Mucosa of descending colon (tissue), 3 donors: ENCODE results near the gene IGHMBP2. TPM values are rescaled to one million over a fixed set of nuclear protein-coding genes. Genes with fewer than 3 reads are reported as not detected.

Experiments used
- ATAC-seq: fragments of 200-7000 bp; cut with Tn5 transposase; one replicate; pipeline ENCODE4 v1.9.1; 2020; ENCODE audit warnings: mild to moderate bottlenecking, moderate library complexity
- DNase-seq, 3 donors: peaks; one replicate each; pipeline ENCODE4 v3.0.0-alpha.2; 2020
- H3K36me3 ChIP-seq: fragments of 200-600 bp; one replicate; pipeline ENCODE4 v1.8.0; 2021; ENCODE audit warnings: low read depth, mild to moderate bottlenecking
- H3K4me1 ChIP-seq: fragments of 200-600 bp; one replicate; pipeline ENCODE4 v1.8.0; 2021; ENCODE audit warnings: low read depth, mild to moderate bottlenecking
- H3K4me3 ChIP-seq: fragments of 200-600 bp; one replicate; pipeline ENCODE4 v1.8.0; 2021; ENCODE audit warnings: mild to moderate bottlenecking
- H3K9me3 ChIP-seq: fragments of 200-600 bp; one replicate; pipeline ENCODE4 v1.8.0; 2021; ENCODE audit warnings: mild to moderate bottlenecking
- intact Hi-C, 2 donors: fragments of 100-400 bp; cut with DNase I in 1 of 2; cut with micrococcal nuclease in 1 of 2; formaldehyde crosslinking; loops; one replicate each; pipeline versions ENCODE4 v1.11.0 to v1.11.1; 2022; cut with DNase I, micrococcal nuclease
- total RNA-seq, 3 donors: library from RNA; stranded (reverse); fragmentation: NEBNext Ultra II Directional in 2 of 3; extraction: Animal tissue kit (Norgen Biotek cat#: 25700) in 2 of 3; gene quantifications; one replicate each; pipeline versions ENCODE4 v1.2.1 to v1.2.4, GENCODE V29; 2021 to 2023
- TF ChIP-seq, protein P1 (sequence below): fragments of 200-600 bp; IDR thresholded peaks from one replicate; pipeline ENCODE4 v1.8.0; 2022; ENCODE audit warnings: antibody characterized with exemption, mild to moderate bottlenecking
- donor health status: DM: no; HTN: no; CAD: no; lungs with moderate emphysema.
- donor health status: DM: no; HTN: no; CAD: no.
- donor health status: DM: no; HTN: yes; CAD: no.

Gene IGHMBP2
- total RNA-seq, 3 donors from 2014 or later, result 19.7 to 44.7 (median 25.8) TPM

DNA sequence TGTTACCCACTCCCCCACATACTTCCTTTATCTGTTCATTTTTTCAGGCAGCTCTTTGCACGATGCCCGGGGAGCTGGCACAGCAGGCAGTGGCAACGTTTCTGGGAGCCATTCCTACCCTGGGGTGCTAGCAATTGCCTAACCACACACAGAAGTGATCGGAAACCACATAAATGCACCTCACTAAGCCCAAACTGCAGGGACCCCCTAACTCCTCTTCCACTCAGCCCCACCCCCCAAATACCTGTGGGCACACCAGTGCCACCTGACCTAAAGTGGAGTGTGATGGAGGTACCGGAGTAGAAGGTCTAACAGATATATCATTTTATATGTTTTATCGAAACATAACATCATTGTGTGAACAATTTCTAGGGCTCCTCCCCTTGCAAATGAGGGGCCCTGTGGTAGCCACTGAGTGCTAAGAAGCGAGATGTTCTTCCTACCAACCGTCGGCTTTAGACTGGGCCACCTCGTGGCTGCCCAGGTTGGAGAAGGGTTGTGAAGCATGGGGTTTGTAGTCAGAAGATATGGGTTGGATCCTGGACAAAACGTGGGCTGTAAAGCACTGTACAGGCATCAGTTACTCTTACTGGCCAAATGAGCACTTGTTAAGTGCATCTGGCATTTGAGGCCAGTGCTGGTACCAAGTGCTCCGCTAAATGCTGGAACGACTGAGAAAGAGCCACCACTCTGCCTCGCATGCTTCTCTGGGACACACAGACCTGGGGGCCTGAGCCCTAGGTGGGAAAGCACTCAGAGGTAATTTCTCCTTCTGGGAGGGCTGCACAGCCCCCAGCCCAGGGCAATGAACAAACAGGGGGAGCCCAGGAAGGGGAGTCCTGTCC is 74.3 kb downstream of the IGHMBP2 start:
- Histone ChIP-seq H3K4me1 (no peaks in the 10 kb centered on the region), H3K9me3 (no peaks in the 10 kb centered on the region), H3K4me3 (no peak overlapping the region), H3K36me3 (no peaks in the 10 kb centered on the region)
- DNase-seq (no peak), ATAC-seq (no peak)
- TF ChIP-seq, protein P1, sequence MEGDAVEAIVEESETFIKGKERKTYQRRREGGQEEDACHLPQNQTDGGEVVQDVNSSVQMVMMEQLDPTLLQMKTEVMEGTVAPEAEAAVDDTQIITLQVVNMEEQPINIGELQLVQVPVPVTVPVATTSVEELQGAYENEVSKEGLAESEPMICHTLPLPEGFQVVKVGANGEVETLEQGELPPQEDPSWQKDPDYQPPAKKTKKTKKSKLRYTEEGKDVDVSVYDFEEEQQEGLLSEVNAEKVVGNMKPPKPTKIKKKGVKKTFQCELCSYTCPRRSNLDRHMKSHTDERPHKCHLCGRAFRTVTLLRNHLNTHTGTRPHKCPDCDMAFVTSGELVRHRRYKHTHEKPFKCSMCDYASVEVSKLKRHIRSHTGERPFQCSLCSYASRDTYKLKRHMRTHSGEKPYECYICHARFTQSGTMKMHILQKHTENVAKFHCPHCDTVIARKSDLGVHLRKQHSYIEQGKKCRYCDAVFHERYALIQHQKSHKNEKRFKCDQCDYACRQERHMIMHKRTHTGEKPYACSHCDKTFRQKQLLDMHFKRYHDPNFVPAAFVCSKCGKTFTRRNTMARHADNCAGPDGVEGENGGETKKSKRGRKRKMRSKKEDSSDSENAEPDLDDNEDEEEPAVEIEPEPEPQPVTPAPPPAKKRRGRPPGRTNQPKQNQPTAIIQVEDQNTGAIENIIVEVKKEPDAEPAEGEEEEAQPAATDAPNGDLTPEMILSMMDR, result no peak
- intact Hi-C loops, result no loop called here

DNA sequence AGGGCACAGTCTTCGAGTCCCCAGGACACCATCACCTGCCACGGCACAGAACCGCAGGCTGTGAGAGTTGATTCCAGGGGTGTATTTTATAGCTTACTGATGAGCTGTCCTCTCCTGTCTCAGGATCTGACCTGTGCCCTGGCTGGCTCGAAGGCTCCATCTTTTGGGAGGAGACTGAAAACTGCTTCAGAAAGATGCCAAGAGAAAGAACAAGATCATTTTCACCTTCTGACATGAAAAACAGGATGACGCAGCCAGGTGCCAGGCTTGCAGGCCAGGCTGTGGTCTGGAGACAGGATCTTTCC is 74.9 kb downstream of the IGHMBP2 start:
- DNase-seq (no peak), ATAC-seq (no peak)
- intact Hi-C loops, result no loop called here
- H3K9me3 ChIP-seq, result no peaks in the 10 kb centered on the region
- no peaks in the 10 kb centered on the region for H3K36me3 ChIP-seq
- TF ChIP-seq, protein P1, result no peak
- no peak overlapping the region for H3K4me3 ChIP-seq
- no peaks in the 10 kb centered on the region for H3K4me1 ChIP-seq

DNA sequence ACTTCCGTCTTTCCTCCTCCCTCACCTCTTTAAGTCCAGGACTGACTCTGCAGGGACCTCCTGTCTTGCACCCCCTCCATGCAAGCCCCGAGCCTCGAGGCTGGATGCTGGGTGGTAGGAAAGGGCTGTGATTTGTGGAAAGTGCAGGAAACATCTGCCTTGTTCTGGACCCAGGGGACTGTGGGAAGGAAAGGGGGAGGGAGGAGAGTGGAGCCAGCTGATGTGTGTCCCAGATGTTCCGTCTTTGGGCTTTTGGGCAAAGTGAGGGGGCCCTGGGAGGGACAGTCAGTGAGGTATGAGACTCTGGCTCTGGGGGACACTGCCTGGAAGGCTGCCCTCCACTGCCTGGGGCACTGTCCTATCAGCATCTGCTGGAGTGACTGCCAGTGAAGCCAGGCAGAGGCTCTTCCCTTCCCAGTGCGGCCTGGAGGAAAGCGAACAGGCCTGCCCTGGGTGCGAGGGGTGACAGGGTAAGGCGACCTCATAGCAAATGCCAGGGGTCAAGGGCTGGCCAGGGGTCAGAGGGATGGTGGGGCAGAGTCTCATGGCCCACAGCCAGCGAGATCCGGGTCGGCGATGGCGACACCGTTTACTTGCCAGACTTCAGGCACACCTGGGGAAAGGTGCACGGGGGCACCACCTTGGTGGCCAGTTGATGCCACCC is 75.4 kb downstream of the IGHMBP2 start:
- TF ChIP-seq, protein P1, result no peak
- Histone ChIP-seq H3K36me3 (no peaks in the 10 kb centered on the region), H3K4me3 (no peak overlapping the region), H3K4me1 (no peaks in the 10 kb centered on the region), H3K9me3 (no peaks in the 10 kb centered on the region)
- intact Hi-C loops, result no loop called here
- DNase-seq (no peak), ATAC-seq (no peak)

DNA sequence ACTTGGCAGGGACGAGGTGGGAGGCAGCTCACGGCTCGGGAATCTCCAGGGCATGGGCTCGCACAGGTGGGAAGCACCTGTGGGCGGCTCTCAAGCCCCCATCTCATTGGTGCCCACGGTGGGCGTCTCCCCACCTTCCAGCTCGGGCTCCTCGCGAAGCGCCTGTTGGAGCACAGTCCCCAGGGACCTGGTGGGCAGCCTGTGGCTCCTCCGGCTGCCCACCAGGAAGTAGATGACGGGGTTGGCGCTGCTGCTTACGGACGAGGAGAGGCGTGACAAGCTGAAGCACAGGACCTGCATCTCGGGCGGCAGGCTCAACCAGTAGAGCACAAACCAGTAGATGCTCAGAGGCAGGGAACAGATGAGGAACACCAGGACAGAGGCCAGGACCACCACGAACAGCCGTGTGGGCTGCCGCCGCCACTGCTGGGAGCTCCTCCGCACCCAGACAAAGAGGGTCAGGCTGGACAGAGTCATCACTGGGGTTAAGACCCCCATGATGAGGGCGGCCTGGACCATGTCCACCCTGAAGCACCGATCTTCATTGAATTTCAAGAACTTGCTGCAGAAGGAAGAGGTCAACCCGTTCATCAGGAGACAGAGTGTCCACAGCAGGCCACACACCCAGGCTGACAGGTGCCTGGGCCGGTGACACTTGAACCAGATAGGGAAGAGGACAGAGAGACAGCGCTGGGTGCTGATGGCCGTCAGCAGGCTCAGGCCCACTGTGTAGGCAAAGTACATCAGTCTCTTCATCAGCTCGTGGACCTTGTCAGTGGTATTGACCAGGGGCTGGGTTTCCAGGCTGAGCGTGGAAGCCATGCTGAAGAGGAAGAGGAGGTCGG is 76.5 kb downstream of the IGHMBP2 start:
- H3K36me3 ChIP-seq, result no peaks in the 10 kb centered on the region
- ATAC-seq (no peak), DNase-seq (no peak)
- H3K9me3 ChIP-seq, result no peaks in the 10 kb centered on the region
- H3K4me1 ChIP-seq, result no peaks in the 10 kb centered on the region
- TF ChIP-seq, protein P1, result no peak
- no peak overlapping the region for H3K4me3 ChIP-seq
- intact Hi-C loops, result no loop called here

GRCh38 chr11:68980776-68981065 is 77.0 kb downstream of the IGHMBP2 start, which contains the start of gene MRGPRD:
Gene MRGPRD (minus strand): TSS chr11:68980986. CDS start chr11:68980986, 0 bp downstream.
- intact Hi-C loops, result no loop called here
- no peaks in the 10 kb centered on the region for H3K36me3 ChIP-seq
- H3K9me3 ChIP-seq, result no peaks in the 10 kb centered on the region
- no peaks in the 10 kb centered on the region for H3K4me1 ChIP-seq
- TF ChIP-seq, protein P1, result no peak
- no peak for ATAC-seq
- no peak for DNase-seq
- H3K4me3 ChIP-seq, result no peak within 1 kb of the TSS
